Mononuclear cell (primary cell): Measurements from ENCODE around the gene ESR1. TPM values are rescaled to one million over a fixed set of nuclear protein-coding genes. Genes with fewer than 3 reads are reported as not detected.

ENCODE experiments used
- H3K27me3 ChIP-seq: 2 replicates; pipeline ENCODE4 v1.6.0; 2011; ENCODE audit warnings: low read length, control low read depth; ENCODE audit not compliant: insufficient read depth
- H3K4me1 ChIP-seq: 2 replicates; pipeline ENCODE4 v1.5.1; 2011; ENCODE audit warnings: mild to moderate bottlenecking, low read length, control low read depth; ENCODE audit not compliant: insufficient read depth
- H3K4me3 ChIP-seq: 2 replicates; pipeline ENCODE4 v1.5.1; 2011; ENCODE audit warnings: mild to moderate bottlenecking, low read length, moderate library complexity
- H3K9me3 ChIP-seq: 2 replicates; pipeline ENCODE4 v1.5.1; 2011; ENCODE audit warnings: low read depth, mild to moderate bottlenecking, control low read depth, low read length
- total RNA-seq: library from RNA; depleted of rRNA; stranded (reverse); fragments of >200 nt; gene quantifications from one replicate; pipeline ENCODE4 v1.2.3, GENCODE V29; 2012

Gene ESR1
- total RNA-seq: 0.63 TPM

DNA sequence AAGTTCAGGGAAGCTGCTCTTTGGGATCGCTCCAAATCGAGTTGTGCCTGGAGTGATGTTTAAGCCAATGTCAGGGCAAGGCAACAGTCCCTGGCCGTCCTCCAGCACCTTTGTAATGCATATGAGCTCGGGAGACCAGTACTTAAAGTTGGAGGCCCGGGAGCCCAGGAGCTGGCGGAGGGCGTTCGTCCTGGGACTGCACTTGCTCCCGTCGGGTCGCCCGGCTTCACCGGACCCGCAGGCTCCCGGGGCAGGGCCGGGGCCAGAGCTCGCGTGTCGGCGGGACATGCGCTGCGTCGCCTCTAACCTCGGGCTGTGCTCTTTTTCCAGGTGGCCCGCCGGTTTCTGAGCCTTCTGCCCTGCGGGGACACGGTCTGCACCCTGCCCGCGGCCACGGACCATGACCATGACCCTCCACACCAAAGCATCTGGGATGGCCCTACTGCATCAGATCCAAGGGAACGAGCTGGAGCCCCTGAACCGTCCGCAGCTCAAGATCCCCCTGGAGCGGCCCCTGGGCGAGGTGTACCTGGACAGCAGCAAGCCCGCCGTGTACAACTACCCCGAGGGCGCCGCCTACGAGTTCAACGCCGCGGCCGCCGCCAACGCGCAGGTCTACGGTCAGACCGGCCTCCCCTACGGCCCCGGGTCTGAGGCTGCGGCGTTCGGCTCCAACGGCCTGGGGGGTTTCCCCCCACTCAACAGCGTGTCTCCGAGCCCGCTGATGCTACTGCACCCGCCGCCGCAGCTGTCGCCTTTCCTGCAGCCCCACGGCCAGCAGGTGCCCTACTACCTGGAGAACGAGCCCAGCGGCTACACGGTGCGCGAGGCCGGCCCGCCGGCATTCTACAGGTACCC lies at the start of gene ESR1:
Gene ESR1 (plus strand): TSS at position 170 of the 858 bp plus-strand sequence. CDS start 231 bp downstream, at position 401.
- Histone ChIP-seq H3K4me1 (peaks cover 35% of the 10 kb centered on the region), H3K9me3 (no peaks in the 10 kb centered on the region), H3K27me3 (peaks cover 61% of the 10 kb centered on the region), H3K4me3 (no peak within 1 kb of the TSS)

- Histone ChIP-seq H3K4me3 (no peak overlapping the region), H3K27me3 (no peaks in the 10 kb centered on the region), H3K9me3 (no peaks in the 10 kb centered on the region), H3K4me1 (no peaks in the 10 kb centered on the region)
Observed at GRCh38 chr6:151760486-151760885, 47.0 kb upstream of the ESR1 start.

DNA sequence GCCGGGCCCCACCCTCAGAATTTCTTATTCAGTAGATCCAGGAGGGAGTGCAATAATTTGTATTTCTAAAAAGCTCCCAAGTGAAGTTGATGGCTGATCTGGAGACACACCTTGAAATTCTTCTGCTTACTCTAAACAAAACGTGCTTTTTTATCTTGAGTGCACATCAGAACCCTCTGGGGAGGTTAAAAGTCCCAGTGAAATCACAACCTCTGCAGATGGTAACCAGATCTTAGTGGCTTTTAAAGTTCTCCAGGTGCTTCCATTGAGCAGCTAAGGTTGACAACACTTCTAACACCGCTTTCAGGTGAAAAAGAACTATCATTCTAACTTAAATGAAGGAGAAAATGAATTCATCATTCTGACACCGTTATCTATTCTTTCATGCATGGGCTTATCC lies 45.6 kb upstream of the ESR1 start:
- Histone ChIP-seq H3K9me3 (no peaks in the 10 kb centered on the region), H3K4me1 (no peaks in the 10 kb centered on the region), H3K27me3 (no peaks in the 10 kb centered on the region), H3K4me3 (no peak overlapping the region)

GRCh38 chr6:151762817-151763216 lies 44.7 kb upstream of the ESR1 start:
- no peaks in the 10 kb centered on the region for H3K27me3 ChIP-seq
- H3K4me3 ChIP-seq: no peak overlapping the region
- H3K9me3 ChIP-seq: no peaks in the 10 kb centered on the region
- H3K4me1 ChIP-seq: no peaks in the 10 kb centered on the region

DNA sequence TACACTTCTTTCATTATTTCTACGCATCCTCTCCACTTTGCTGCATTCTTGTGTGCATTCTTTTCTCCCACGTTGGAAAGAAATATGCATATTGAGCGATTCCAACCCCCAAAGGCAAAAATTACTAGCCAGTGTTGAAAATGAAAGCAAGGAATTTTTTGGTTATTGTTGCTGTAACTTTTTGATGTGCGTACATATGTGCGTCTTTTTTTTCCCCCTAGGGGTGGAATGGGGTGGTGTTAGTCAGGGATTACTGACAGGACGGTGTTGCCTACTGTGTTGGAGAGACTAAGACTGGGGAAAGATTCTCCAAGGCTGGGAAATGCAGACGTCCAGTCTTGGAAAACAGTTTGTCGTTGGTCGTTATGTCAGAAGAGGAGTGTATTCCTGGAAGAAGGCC lies 44.2 kb upstream of the ESR1 start:
- H3K4me1 ChIP-seq: no peaks in the 10 kb centered on the region
- H3K9me3 ChIP-seq: no peaks in the 10 kb centered on the region
- H3K4me3 ChIP-seq: no peak overlapping the region
- H3K27me3 ChIP-seq: no peaks in the 10 kb centered on the region

DNA sequence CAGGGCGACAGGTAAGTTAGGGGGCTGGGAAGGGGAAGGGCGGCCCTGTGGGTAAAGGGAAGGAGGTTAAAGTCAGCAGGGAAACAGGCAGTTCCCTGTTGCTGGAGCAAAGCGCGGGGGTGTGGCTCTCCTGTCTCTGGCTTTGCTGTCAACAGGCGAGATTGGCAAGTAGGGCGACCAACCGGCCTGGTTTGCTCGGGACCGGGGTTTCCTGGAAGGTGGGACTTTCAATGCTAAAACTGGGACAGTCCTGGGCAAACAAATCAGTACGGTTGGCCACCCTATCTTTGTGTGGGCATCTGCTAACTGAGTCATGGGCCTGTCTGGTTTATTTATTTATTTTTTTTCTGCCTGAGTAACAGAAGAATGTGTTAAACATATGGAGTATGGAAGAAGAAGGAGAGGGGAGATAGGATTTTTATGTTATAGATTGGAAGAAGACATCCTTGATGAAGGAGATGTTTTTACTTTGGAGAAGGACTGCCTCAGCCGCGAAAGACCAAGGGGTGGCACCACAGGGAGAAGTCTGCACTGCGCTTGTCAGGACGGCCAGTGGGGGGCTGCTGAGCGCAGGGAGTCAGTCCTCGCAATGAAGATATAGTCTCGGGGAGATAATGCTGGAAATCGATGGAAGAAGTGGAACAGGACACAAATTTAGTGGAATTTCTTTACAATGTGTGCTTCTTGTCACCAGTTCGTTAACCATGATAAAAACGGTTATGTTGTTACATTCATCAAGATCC lies 43.4 kb upstream of the ESR1 start:
- Histone ChIP-seq H3K27me3 (no peaks in the 10 kb centered on the region), H3K4me3 (no peak overlapping the region), H3K4me1 (no peaks in the 10 kb centered on the region)

DNA sequence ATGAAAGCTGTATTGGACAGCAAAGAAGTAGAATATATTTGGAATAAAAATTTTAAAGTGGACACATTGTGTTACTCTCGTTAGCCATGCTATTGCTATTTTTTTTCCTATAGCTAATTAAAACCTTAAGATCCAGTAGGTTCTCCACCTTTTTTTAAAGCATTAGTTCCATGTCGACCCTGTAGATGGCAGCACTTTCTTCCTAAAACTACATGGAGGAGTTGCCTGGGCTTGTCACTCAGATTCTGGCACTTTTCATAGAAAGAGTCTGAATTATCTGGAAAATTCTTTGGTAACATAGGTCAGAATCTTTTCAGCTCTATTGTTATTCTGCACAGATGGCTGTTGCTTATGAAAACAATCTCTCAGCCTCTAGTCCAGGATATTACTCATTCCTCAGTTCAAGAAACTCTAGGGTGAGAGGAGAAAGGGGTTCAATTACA lies 42.0 kb upstream of the ESR1 start:
- no peak overlapping the region for H3K4me3 ChIP-seq
- H3K9me3 ChIP-seq: no peaks in the 10 kb centered on the region
- H3K27me3 ChIP-seq: no peaks in the 10 kb centered on the region
- H3K4me1 ChIP-seq: no peaks in the 10 kb centered on the region

More for the DNA sequence above, 43.4 kb upstream of the ESR1 start:
- H3K9me3 ChIP-seq: no peaks in the 10 kb centered on the region

DNA sequence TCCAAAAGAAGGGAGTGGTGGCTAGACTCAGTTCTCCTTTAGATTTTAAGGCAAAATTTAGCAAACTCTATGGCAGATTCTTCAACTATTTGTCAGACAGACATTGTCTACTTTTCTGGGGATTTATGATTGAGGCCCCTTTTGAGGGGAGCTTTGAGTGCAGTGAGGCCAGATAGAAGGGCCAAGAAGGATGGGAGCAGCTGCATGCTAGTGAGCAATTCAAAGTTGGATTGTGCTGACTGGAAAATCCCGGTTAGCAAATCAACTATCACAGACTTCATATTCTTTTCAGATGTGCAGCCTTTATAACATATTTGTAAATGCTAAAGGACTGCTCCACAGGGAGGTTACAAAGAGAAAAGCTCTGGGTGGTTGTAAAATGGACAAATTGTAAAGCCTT lies 35.0 kb upstream of the ESR1 start:
- no peaks in the 10 kb centered on the region for H3K27me3 ChIP-seq
- no peaks in the 10 kb centered on the region for H3K9me3 ChIP-seq
- no peaks in the 10 kb centered on the region for H3K4me1 ChIP-seq
- H3K4me3 ChIP-seq: no peak overlapping the region

DNA sequence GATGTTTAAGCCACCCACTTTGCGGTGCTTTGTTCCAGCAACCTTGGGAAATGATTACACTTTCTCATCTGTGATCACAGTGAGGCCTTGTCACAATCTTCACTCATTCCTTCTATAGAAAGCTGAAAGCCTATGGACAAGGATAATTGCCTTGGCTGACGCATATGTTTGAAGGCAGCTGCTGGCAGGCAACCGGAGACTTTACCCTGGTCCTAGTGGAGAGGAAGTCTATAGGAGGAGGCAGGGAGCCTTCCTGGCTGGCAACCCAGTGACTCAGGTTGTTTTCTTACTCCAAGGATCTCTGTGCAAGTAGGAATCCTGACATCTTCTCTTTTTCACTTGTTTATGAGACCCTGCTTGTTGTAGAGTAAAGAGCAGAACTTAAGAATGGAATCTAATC lies 34.1 kb upstream of the ESR1 start:
- no peaks in the 10 kb centered on the region for H3K27me3 ChIP-seq
- no peak overlapping the region for H3K4me3 ChIP-seq
- H3K4me1 ChIP-seq: no peaks in the 10 kb centered on the region
- H3K9me3 ChIP-seq: no peaks in the 10 kb centered on the region

GRCh38 chr6:151782560-151782959 lies 24.9 kb upstream of the ESR1 start:
- H3K4me1 ChIP-seq: no peaks in the 10 kb centered on the region
- no peaks in the 10 kb centered on the region for H3K9me3 ChIP-seq
- H3K27me3 ChIP-seq: no peaks in the 10 kb centered on the region
- no peak overlapping the region for H3K4me3 ChIP-seq

GRCh38 chr6:151783692-151784091 lies 23.8 kb upstream of the ESR1 start:
- Histone ChIP-seq H3K4me1 (no peaks in the 10 kb centered on the region), H3K9me3 (no peaks in the 10 kb centered on the region), H3K4me3 (no peak overlapping the region), H3K27me3 (no peaks in the 10 kb centered on the region)

- Histone ChIP-seq H3K27me3 (no peaks in the 10 kb centered on the region), H3K9me3 (no peaks in the 10 kb centered on the region), H3K4me1 (no peaks in the 10 kb centered on the region), H3K4me3 (no peak overlapping the region)
Observed at GRCh38 chr6:151784441-151785214, 22.9 kb upstream of the ESR1 start.

GRCh38 chr6:151796842-151797530 lies 10.5 kb upstream of the ESR1 start:
- no peaks in the 10 kb centered on the region for H3K27me3 ChIP-seq
- H3K9me3 ChIP-seq: no peaks in the 10 kb centered on the region
- no peak overlapping the region for H3K4me3 ChIP-seq
- H3K4me1 ChIP-seq: peaks cover 4% of the 10 kb centered on the region

DNA sequence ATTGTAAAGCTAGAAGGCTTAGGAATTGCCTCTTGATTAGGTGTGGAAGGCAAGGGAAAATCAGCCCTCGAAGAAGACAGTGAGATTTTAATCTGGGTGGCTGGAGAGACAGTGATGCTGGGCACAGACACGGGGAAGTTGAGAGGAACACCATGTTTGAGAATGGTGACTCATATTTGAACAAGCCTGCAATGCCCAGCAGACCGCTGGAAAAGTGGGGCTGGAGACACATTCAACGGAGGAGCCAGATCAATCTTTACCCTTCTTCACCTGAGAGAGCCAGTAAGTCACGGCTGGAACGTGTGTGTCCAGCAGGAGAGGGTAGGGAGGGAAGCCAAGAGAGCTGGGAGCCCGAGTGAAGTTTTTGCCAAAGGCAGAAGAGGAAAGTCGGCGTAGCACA lies 3.7 kb upstream of the ESR1 start:
- peaks cover 31% of the 10 kb centered on the region for H3K27me3 ChIP-seq
- H3K4me3 ChIP-seq: no peak overlapping the region
- H3K4me1 ChIP-seq: peaks cover 18% of the 10 kb centered on the region
- no peaks in the 10 kb centered on the region for H3K9me3 ChIP-seq
